ENCODE results near the gene PSAP.
A peak's percentile ranks its signal among the peaks of the same experiment; 100 is the strongest.
"Not testable (repeated sequence)": the region's sequence is repeated elsewhere in the genome, so short reads cannot be mapped to it uniquely, and the experiment has no call there.

The PSAP gene

GRCh38 chr10:71854031-71854430, 3.0 kb upstream of the PSAP start:
- Histone ChIP-seq H3K4me2 (no peak overlapping the region), H3K4me1 (peaks cover 38% of the 10 kb centered on the region), H4K20me1 (peaks cover 18% of the 10 kb centered on the region), H3K27me3 (no peaks in the 10 kb centered on the region), H3K27ac (no peak overlapping the region), H3K9ac (no peak overlapping the region), H3K4me3 (no peak overlapping the region), H3K36me3 (no peaks in the 10 kb centered on the region), H3K9me3 (no peaks in the 10 kb centered on the region)
- no peak for TF ChIP-seq Cebpa-rat (IDR thresholded peaks at IDR 0.05)

- H4K20me1 ChIP-seq: peaks cover 34% of the 10 kb centered on the region
- H3K4me3 ChIP-seq: no peak overlapping the region; the same call in 1 of the 2 replicates
- H3K9me3 ChIP-seq: no peaks in the 10 kb centered on the region
- H3K4me1 ChIP-seq: peaks cover 53% of the 10 kb centered on the region
- H3K36me3 ChIP-seq: peaks cover 7% of the 10 kb centered on the region; the same call in 1 of the 2 replicates
- H3K9ac ChIP-seq: peak overlapping the region; percentile 27; the same call in 1 of the 2 replicates
- H3K4me2 ChIP-seq: peak overlapping the region; percentile 91
- no peak for TF ChIP-seq Cebpa-rat (IDR thresholded peaks at IDR 0.05)
- H3K27ac ChIP-seq: peak overlapping the region; percentile 55
- no peaks in the 10 kb centered on the region for H3K27me3 ChIP-seq
Measured at GRCh38 chr10:71852355-71852937, 1.4 kb upstream of the PSAP start.

DNA sequence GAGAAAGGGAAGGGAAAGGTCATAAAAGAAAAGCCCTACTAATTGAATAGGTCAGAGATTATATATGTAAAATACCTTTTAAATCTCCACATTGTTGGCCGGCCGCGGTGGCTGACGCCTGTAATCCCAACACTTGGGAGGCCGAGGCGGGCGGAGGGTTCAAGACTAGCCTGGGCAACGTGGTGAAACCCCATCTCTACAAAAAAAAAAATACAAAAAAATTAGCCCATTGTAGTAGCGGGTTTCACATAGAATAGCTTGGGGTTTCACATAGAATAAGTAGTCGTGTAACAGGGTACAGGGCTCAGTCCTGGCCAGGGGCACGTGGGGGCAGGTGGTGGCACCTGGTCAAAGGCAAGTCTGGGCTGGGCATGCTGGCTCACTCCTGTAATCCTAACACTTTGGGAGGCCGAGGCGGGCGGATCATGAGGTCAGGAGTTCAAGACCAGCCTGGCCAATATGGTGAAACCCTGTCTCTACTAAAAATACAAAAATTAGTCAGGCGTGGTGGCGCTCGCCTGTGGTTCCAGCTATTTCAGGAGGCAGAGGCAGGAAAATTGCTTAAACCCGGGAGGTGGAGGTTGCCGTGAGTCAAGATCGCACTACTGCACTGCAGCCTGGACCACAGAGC, 529 bp upstream of the PSAP start:
- H3K27me3 ChIP-seq, H3K36me3 ChIP-seq, H3K9ac ChIP-seq, H3K9me3 ChIP-seq: not testable (repeated sequence)
- peak overlapping the region; percentile 62 for H3K27ac ChIP-seq
- peak overlapping the region; percentile 91 for H3K4me2 ChIP-seq
- peak overlapping the region; percentile 88 for H3K4me3 ChIP-seq
- peaks cover 61% of the 10 kb centered on the region for H3K4me1 ChIP-seq
- peaks cover 42% of the 10 kb centered on the region for H4K20me1 ChIP-seq

GRCh38 chr10:71850021-71850742, 869 bp downstream of the PSAP start:
- H3K4me3 ChIP-seq: peak overlapping the region; percentile 88
- peak overlapping the region; percentile 91 for H3K4me2 ChIP-seq
- TF ChIP-seq Cebpa-rat (IDR thresholded peaks at IDR 0.05): no peak
- H3K27me3 ChIP-seq: no peaks in the 10 kb centered on the region
- peak overlapping the region; percentile 87 for H3K27ac ChIP-seq
- H3K9me3 ChIP-seq: no peaks in the 10 kb centered on the region
- peaks cover 13% of the 10 kb centered on the region for H3K36me3 ChIP-seq
- peak overlapping the region; percentile 88 for H3K9ac ChIP-seq
- peaks cover 61% of the 10 kb centered on the region for H3K4me1 ChIP-seq
- H4K20me1 ChIP-seq: peaks cover 56% of the 10 kb centered on the region

- Histone ChIP-seq H3K27ac (no peak overlapping the region), H3K9ac (no peak overlapping the region)
Measured at GRCh38 chr10:71849461-71849908, 1.6 kb downstream of the PSAP start.

DNA sequence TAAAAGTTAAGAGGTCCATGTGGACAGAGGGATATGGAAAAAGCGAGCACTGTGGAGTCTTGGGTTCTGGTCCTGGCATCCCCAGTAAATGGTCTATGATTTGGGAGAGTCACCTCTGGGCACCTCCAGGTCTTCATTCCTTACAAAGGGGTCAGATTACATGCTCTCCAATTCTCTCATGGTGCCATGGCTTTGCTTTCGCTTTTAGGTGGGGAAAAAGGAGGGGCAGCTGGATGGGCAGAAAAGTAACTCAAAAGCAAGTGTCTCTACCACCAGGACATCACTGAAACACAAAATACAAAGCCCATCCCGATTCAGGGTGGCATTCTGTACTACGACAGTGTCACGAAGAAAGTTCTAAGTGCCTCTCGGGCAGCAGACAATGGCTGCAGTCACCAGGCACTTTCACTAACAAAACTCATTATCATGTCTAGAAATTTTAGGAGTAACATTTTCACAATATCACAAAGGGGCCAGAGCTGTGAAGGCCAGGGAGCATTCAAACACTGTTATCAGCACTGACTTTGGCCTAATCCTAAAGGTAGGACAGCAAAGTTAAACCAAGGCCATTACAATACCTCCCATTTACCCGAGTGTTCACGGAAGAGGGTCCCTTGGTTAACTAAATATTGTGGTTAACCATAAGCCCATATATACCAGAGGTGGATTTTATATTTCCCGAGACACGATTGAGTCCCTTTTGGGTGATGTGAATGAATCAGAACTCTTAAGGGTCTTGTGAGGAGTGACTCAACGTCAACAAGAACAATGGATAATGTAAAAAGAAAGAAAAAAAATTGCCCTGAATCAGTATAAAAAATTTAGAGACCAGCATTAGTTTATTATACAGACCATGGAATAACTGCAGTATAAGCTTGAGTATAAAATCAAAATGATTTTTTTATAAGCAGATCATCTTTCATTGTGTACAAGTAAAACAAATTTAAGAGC, 2.5 kb downstream of the PSAP start:
- peaks cover 72% of the 10 kb centered on the region for H4K20me1 ChIP-seq
- no peak for TF ChIP-seq Cebpa-rat (IDR thresholded peaks at IDR 0.05)
- peak overlapping the region; percentile 91 for H3K4me2 ChIP-seq
- no peak overlapping the region for H3K9ac ChIP-seq
- H3K4me1 ChIP-seq: peaks cover 62% of the 10 kb centered on the region
- H3K9me3 ChIP-seq: peaks cover 3% of the 10 kb centered on the region; the same call in 1 of the 2 replicates
- no peak overlapping the region for H3K4me3 ChIP-seq
- peaks cover 15% of the 10 kb centered on the region for H3K36me3 ChIP-seq
- H3K27me3 ChIP-seq: no peaks in the 10 kb centered on the region
- no peak overlapping the region for H3K27ac ChIP-seq

More at GRCh38 chr10:71849461-71849908, 1.6 kb downstream of the PSAP start:
- H3K4me1 ChIP-seq: peaks cover 61% of the 10 kb centered on the region
- peaks cover 15% of the 10 kb centered on the region for H3K36me3 ChIP-seq
- no peaks in the 10 kb centered on the region for H3K27me3 ChIP-seq
- peak overlapping the region; percentile 91 for H3K4me2 ChIP-seq
- peaks cover 63% of the 10 kb centered on the region for H4K20me1 ChIP-seq
- H3K9me3 ChIP-seq: peaks cover 3% of the 10 kb centered on the region; the same call in 1 of the 2 replicates
- no peak for TF ChIP-seq Cebpa-rat (IDR thresholded peaks at IDR 0.05)
- no peak overlapping the region for H3K4me3 ChIP-seq

- no peak overlapping the region for H3K9ac ChIP-seq
- peaks cover 62% of the 10 kb centered on the region for H3K4me1 ChIP-seq
- H3K4me2 ChIP-seq: no peak overlapping the region
- no peak overlapping the region for H3K4me3 ChIP-seq
- peaks cover 3% of the 10 kb centered on the region; the same call in 1 of the 2 replicates for H3K9me3 ChIP-seq
- no peaks in the 10 kb centered on the region for H3K27me3 ChIP-seq
- H3K27ac ChIP-seq: no peak overlapping the region
- no peak for TF ChIP-seq Cebpa-rat (IDR thresholded peaks at IDR 0.05)
- peaks cover 15% of the 10 kb centered on the region for H3K36me3 ChIP-seq
- H4K20me1 ChIP-seq: peaks cover 84% of the 10 kb centered on the region
Measured at GRCh38 chr10:71847418-71847817, 3.6 kb downstream of the PSAP start.

DNA sequence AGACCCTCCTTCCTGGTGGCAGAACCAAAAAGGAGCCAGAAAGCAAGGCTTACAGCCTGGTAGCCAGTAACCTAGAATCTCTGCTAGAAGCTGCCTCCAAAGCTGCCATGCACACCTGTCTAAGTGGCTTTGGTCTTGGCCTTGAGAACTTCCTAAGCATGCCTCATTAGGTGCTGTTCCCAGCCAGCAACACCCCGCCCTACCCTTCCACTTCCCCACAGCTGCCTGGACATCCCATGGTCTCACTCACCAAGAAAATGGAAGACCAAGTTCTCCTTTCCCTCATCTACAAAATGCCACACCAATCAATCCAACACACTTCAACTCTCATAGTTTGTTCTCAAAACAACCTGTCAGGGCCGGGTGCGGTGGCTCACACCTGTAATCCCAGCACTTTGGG, 4.2 kb downstream of the PSAP start:
- Histone ChIP-seq H4K20me1 (peaks cover 90% of the 10 kb centered on the region), H3K27me3 (no peaks in the 10 kb centered on the region), H3K9ac (no peak overlapping the region), H3K4me1 (peaks cover 62% of the 10 kb centered on the region), H3K4me2 (no peak overlapping the region), H3K36me3 (peaks cover 15% of the 10 kb centered on the region), H3K9me3 (peaks cover 3% of the 10 kb centered on the region; the same call in 1 of the 2 replicates), H3K4me3 (no peak overlapping the region), H3K27ac (no peak overlapping the region)
- TF ChIP-seq Cebpa-rat (IDR thresholded peaks at IDR 0.05): no peak

All from BLaER1 (cell line).